Measurements from ENCODE around the gene TNRC6B.

TNRC6B gene

DNA sequence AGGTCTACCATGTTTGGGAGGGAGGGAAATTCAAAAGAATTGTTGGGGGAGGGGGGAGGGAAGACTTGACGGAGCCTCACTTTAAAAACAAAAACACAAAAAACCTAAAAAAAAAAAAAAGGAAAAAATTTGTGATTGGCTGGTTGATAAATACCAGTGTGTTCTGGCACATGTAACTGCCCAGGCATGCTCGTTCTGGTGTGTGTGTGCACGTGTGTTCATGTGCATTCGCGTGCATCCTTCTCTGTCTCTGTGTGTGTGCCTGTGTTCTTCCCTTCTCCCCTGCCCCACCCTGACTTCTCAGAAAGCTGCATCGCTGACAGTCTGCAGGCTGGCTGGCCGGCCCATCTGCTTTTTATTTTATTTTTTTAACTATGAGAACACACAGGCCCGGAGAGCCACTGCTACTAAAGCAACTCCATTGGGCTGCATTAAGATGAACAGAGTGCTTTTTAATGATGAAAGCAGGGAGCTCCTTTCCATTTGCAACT, 146.0 kb downstream of the TNRC6B start:
- DNase-seq (ENCODE audit: low read depth in 2 of 2), result no peak

DNA sequence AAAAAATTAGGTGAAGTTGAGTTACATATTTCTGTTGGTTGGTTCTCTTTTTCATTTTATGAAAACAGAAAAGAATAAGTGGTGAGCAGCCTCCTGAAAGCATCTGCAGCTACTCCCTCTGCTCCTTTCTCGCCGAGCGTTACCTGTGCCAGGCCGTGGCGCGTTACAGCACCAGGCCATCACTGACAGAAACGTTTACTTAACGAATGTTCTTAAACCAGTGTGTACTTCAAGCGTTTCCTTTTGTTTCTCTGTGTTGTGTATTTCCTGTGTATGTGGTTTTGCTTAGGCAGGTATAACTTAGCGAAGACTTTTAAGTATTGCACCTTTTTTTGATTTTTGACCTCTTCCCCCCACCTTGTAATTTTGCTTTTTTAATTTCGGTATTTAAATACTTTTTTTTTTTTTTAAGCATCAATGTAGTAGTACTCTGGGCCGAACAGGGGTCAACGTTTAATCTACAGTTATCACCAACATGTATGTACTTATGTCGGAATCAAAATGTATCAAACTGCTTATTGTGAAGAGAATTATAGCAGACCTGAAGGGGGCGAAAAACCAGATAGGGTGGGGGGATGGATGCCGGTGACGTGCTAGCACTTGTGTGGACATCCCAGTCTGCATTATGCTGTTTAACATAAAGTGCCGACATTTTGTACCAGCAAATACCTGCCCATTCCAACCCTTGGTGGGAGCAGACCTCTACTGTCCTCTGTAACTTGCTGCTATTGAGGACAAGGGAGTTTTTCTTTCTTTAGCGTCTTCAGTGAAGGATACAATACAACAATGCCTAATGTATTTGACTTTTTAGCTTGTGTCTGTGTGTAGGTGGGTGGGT, 147.0 kb downstream of the TNRC6B start:
- DNase-seq (ENCODE audit: low read depth in 2 of 2), result no peak

DNA sequence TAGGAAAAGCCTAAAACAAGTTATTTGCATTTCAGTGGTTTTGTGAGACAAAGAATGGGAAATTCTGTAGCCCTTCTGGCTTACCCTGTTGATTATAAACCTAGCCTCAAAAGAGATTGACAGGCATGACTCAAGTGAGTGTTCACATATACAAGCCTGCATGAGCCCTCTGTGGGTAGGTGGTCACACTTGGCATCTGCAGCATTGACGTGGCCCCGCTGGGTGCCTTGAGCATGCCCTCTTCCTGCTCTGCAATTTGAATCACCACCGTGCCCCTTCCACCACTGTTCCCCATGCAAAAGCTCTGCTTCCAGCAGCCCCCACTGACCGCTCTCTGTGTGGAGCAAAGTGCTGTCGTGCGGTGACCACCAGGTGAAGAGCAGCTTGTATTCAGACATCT, 147.6 kb downstream of the TNRC6B start:
- DNase-seq (ENCODE audit: low read depth in 2 of 2), result peak in 1 of 2 donors; percentile 21

DNA sequence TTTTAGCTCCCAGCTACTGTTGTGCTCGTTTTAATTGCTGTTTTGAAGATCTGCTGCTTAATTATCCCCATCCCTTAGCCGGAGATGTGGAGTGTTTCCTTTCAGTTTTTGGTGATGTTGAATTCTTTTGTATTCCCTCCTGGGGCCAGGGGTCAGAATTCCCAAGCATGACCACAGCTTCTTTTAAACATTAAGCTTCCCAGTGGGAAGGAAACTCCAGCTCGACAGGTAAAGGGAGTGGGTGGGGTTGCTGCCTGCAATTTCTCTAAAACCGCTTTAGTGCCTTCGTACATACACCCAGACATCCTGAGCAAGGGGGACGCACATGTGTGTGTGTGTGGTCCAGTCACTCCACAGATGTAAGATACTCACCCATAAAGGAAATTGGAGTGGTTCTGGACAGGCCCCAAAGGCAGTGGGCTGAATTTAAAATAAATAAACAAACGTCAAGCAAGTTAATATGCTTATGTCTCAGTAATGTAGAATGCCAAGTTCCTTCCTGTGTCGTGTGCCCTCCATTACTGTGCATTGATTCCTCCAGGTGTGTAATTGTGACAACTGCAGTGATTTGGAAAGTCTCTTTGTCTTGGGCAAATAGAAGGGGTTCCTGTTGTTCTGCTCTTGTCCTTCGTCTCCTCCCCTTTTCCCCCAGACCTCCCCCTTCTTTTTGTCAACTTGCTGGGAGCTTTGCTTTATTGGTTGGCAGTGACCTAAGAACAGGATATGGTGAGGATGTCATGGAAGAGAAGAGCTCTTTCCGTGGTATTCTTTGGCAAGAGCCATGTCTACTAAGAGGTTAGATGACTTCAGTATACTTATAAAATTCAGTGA, 149.4 kb downstream of the TNRC6B start:
- no peak for DNase-seq (ENCODE audit: low read depth in 2 of 2)

DNA sequence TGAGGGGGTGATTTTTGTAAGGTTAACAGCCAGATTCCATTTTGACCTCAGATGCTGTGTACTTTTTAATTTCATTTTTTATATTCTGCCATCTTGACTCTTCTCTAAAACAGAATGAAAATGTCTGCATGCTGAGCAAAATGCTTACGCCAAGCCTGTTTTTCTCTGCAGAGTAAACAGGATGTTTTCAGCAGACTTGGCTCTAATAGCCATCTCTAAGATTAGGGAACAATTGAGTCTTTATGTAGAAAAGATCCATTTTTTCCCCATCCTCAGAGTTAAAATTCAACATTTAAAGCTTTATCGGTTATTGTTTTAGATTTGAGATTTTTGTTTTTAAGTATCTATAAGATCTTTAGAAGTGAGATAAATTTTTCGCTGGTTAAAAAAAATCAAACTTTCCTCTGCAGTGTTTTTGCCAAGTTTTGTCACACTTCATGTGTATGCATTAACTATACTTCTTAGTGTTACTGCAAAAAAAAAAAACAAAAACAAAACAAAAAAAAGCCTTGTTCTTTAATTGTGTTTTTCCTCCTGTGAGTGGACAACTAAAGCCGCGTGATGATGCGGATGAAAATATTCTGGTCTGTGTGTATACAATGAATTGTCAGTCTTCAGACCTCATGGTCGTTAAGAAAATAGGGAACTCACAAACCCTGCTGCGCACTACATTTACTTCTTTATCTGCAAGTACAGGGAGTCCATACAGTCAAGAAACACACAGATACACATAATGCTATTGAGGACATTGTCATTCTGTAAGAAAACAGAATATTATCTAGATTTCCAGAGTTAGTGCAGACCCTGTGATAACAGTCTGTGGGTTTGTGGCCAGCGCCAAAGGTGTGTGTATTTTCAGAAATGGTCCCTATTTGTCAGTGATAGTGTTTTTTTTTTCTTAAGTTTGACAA, 151.1 kb downstream of the TNRC6B start:
- no peak for DNase-seq (ENCODE audit: low read depth in 2 of 2)

DNA sequence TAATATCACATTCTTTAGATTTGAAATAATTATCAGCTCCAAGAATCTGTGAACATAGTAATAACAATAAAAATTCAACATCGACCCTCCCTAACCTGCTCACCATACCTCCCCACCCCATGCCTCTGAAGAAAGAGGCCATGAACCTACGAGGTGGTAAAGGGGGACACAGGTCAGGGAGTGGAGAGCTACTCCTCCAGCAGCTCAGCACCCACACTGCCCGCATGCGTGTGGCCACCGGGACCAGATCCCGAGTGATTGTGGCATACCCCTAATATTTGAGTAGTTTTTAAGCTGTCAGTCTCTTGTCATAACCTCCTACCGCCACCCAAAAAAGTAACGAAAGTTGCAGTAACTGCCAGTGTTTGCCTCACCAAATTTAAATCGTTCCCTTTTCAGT, 151.7 kb downstream of the TNRC6B start:
- DNase-seq (ENCODE audit: low read depth in 2 of 2), result no peak

DNA sequence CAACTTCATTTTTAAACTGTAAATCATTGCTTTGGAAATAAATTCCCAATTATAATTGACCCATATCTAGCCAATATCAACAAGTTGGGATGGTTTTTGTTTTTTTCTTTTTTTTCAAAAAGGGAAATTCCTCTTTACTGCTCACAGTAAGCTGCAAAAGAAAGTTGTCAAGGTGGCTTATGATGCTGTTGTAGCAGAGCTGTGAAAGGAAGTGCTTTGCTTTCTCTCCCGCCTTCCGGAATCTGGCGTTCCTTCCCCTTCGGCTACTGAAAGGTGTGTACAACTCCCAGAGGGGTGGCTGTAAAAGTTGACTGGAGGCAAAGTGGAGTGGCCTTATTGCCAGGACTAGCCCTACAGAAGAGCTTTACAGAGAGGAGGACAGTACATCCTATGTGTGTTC, 152.4 kb downstream of the TNRC6B start:
- no peak for DNase-seq (ENCODE audit: low read depth in 2 of 2)

DNA sequence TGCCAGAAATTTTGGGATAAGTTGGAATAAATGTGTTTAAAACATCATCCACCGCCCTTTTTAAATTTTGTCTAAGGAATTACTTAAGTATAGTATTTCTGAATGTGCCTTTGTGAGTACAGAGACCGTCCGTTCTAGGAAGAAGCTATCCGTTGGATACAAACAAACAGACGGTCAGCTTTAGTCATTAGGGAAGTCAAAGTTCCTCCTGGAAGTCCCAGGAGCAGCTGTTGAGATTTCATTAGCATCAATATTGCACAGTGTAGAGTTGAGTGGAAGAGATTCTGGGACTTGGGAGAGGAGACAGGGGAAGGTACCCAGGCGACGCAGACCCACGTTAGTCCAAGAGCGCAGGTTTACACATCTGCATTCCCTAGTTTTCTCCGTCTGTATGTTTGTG, 152.9 kb downstream of the TNRC6B start:
- no peak for DNase-seq (ENCODE audit: low read depth in 2 of 2)

DNA sequence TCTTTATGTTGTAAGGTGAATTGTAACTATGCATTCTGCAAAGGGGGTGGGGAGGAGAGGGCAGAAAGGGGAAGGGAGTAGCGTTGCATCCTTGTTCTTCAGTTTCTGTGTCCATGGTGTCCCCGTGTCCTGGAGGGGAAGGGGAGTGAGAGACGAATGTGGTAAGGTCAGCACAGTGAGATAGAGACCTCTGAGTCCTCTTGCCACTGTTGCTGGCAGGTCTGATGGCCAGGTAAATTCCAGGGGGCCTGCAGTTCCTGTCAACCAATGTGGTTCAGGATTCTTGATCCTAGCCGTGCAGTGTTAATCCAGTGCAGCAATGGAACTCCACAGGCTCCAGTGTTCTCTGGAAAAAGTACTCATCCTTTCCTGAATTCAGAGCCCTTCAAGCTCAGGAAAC, 154.0 kb downstream of the TNRC6B start:
- no peak for DNase-seq (ENCODE audit: low read depth in 2 of 2)

DNA sequence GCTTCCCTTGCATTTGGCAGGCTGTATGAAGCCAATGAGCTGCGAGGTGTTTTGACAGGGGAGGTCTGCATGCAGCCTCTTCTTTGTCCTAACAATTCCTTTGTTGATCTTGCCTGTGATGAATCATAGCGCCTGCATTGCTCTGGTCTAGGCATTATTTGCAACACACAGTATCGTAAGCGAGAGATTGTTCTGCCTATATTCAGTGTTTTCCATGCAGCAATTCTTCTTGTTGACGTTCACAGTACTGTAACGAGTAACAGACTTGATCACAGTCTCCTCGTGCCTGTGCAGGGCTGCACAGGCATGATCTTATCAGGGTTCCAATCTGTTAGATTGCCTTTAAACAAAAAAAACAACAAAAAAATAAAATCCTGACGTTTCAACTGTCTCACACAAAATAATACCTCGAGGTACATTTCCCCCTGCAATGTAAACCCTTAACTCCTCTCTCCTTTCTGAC, 154.6 kb downstream of the TNRC6B start:
- DNase-seq (ENCODE audit: low read depth in 2 of 2), result no peak

DNA sequence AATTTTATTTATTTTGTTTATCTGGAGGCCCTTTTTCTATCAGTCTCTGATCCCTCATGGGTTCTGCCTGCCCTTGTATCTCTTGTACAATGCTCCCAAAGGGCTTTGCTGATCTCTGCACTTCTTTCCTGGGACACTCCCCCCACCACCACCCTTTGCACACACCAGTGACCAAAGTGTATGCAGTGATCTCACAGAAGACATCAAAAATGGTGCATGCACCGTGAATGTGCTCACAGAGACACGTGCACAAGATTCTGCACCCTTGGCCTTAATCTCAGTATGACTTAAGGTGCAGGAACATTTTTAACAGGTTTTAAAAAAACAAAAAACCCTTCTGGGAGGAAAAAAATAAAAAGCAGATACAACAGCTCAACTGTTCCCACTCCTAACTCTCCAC, 156.3 kb downstream of the TNRC6B start:
- no peak for DNase-seq (ENCODE audit: low read depth in 2 of 2)

DNA sequence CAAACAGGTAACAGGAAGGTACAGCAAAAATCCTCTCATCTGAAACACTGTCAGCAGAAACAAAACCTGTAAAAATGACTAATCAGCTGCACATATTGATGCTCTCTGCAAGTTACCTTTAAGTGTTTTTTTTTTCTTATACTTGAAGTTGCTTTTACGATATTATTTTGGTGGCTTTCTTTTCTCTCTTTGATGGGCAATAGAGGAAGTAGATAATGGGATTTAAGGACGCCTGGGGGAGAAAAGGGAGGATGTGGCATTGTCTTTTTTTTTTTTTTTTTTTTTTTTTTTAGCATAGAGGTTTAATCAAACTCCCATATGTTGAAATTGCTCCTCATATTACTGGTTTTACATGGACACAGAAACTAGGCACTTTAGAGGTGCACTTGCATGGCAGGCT, 157.2 kb downstream of the TNRC6B start:
- no peak for DNase-seq (ENCODE audit: low read depth in 2 of 2)

DNA sequence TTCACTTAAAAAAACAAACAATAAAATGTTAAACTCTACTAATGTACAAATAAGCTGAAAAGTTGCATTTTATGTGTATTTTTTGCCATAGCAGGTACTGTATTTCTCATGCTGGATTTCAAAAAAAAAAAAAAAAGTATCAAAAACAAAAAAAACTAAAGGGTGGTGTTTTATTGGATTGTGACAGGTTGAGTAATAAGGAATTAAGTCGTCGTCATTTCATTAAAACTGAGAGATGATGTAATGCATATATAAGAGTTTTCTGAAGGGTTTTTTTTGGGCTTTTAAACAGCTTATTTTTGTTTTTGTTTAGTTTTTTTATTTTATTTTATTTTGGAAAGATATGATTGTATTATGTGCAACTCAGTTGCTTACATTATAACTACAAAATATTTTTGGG, 157.6 kb downstream of the TNRC6B start:
- DNase-seq (ENCODE audit: low read depth in 2 of 2), result no peak

DNA sequence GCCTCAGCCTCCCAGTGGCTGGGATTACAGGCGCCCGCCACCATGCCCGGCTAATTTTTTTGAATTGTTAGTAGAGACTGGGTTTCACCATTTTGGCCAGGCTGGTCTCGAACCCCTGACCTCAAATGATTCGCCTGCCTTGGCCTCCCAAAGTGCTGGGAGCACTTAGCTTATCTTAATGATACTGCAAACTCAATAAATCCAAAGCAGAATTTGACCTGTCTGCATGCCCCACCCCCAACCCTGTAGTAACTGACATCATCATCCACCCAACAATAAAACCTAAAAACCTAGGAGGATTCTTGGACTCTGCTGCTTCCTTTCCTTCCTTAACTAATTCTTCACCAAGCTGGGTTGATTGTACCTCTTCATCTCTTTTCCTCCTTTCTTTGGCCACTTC, 162.3 kb downstream of the TNRC6B start:
- no peak for DNase-seq (ENCODE audit: low read depth in 2 of 2)

DNA sequence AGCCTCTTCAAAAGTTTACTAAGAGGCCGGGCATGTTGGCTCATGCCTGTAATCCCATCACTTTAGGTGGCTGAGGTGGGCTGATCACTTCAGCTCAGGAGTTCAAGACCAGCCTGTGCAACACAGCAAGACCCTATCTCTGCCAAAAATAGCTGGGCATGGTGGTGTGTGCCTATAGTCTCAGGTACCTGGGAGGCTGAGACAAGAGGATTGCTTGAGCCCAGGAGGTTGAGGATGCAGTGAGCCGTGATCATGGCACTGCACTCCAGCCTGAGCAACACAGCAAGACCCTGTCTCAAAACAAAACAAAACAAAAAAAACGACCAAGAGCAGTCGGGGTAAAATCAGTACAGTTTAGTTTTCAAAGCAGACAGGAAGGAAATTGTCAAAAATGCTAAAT, 163.9 kb downstream of the TNRC6B start:
- DNase-seq (ENCODE audit: low read depth in 2 of 2), result no peak

DNA sequence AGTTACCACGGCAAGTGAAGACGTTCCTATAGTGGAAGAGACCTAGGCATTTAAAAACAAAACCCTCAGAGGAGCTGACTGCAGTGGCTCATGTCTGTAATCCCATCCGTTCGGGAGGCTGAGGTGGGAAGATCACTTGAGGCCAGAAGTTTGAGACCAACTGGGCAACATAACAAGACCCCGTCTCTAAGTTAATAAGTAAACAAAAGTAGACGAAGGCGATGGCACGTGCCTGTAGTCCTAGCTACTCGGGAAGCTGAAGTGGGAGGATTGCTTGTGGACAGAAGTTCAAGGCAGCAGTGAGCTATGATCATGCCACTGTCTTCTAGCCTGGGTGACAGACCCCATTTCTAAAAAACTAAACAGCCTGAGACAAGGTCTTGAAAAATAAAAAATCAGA, 164.8 kb downstream of the TNRC6B start:
- no peak for DNase-seq (ENCODE audit: low read depth in 2 of 2)

DNA sequence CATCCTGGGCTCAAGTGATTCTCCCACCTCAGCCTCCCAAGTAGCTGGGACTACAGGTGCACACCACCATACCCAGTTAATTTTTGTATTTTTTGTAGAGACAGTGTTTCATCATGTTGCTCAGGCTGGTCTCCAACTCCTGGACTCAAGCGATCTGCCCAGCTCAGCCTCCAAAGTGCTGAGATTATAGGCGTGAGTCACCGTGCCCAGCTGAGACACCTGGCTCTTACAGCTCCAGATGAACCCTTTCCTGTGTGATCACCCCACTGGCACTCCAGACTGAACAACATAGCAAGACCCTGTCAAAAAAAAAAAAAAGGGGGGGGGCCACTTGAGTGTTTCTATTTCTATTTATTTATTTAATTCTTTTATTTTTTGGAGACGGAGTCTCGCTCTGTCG, 167.5 kb downstream of the TNRC6B start:
- no peak for DNase-seq (ENCODE audit: low read depth in 2 of 2)

DNA sequence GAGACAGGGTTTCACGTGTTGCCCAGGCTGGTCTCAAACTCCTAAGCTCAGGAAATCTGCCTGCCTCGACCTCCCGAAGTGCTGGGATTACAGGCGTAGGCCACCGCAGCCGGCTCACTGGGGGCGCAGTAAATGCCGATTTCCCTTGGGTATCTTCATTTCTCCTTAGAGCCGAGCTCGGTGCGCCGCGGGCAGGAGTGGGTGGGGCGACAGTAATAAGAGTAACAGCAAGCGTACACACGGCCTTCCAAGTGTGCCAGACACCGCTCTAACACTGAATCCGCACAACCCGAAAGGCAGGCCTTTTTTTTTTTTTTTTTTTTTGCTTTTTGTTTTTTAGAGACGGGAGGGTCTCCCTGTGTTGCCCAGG, 168.1 kb downstream of the TNRC6B start:
- DNase-seq (ENCODE audit: low read depth in 2 of 2), result peak in 1 of 2 donors; percentile 23

DNA sequence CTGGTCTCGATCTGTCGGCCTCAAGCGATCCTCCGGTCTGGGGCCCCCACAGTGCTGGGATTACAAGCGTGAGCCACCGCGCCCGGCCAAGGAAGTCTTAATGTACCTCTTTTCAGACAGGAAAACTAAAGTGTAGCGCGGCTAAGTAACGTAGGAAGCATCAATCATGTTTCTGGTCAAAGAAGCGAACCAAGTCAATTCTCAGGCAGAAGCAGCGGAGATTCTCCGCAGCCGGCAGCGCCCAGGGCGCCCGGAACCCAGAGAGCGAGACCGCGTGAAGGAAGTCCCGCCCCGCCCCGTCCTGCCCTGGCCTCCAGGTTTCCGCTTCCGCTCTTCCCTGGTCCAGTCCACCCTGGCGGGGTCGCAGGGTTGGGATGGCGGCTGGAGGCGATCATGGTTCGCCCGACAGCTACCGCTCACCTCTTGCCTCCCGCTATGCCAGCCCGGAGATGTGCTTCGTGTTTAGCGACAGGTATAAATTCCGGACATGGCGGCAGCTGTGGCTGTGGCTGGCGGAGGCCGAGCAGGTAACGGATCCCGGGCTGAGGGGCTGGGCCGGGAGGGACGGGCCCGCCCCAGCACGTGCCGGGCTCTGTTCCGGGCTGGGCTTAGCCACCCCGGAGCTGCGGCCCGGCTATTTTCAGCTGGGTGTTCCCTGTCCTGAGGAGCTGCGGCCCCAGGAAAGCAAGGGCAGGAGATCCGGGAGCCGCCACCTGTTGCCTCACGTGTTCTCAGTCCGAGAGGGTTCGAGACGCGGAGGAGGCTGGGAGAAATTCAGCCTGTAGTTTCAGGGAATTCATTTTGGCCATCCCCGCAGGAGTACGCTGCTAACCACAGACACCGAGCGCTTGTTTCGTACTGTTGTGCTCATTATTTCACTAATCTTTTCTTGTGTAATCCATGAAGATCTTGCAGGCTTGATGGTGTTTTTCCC, 168.7 kb downstream of the TNRC6B start, which contains the start of gene ADSL:
Gene ADSL, plus strand, starts transcription at position 316 of the 934 bp plus-strand sequence. Its CDS starts 59 bp downstream, at position 375.
- DNase-seq (ENCODE audit: low read depth in 2 of 2), result peak; percentile 61 to 71

DNA sequence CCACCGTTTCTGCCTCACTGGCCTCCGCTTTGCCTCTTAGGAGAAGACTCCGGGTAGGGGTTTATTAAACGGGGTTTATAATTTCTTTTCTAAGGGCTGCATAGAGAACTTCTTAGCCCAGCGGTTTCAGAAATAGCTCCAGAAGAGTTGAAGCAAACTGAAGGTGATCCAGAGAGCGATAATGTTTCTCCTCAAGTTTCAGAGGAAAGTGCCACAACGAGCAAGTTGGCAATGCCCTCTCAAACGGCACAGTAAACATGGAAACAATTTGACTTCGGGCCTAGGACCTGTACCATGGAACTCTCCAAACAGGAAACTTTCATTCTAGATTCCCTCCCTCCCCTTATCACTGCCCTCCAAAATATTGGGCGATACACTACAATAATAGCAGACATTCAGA, 169.6 kb downstream of the TNRC6B start:
- no peak for DNase-seq (ENCODE audit: low read depth in 2 of 2)

All from stimulated activated CD8-positive, alpha-beta memory T cell treated with anti-CD3 and anti-CD28 coated beads, Interleukin-2, amount 100 ng/mL, for 1 hour (primary cell).